ENCODE results near the gene USP34.

USP34 gene

GRCh38 chr2:61335187-61335586 lies 135.7 kb downstream of the USP34 start:
- Histone ChIP-seq H3K36me3 (ENCODE audit: insufficient read depth, insufficient read length, low read length) (peaks cover 15% of the 10 kb centered on the region), H3K9me3 (ENCODE audit: insufficient read depth, low read length) (no peaks in the 10 kb centered on the region), H3K4me3 (ENCODE audit: insufficient read length, low read depth) (no peak overlapping the region), H3K9ac (ENCODE audit: insufficient read length, low read depth) (no peak overlapping the region), H3K27me3 (ENCODE audit: insufficient read depth, insufficient read length) (no peaks in the 10 kb centered on the region), H3K4me1 (ENCODE audit: insufficient read depth, insufficient read length) (no peaks in the 10 kb centered on the region)
- TF ChIP-seq ZNF274 (IDR thresholded peaks at IDR 0.05; ENCODE audit: low read depth, low read length) (no peak), YY1 (IDR thresholded peaks at IDR 0.05; ENCODE audit: insufficient read depth, insufficient read length) (no peak), SUZ12 (IDR thresholded peaks at IDR 0.05; ENCODE audit: extremely low read depth, insufficient read depth, insufficient read length) (no peak)
- no peak for DNase-seq (ENCODE audit: low read depth, low spot score)

- no peaks in the 10 kb centered on the region for H3K9me3 ChIP-seq (ENCODE audit: insufficient read depth, low read length)
- H3K4me1 ChIP-seq (ENCODE audit: insufficient read depth, insufficient read length), result no peaks in the 10 kb centered on the region
- no peak for TF ChIP-seq ZNF274 (IDR thresholded peaks at IDR 0.05; ENCODE audit: low read depth, low read length)
- no peak for TF ChIP-seq YY1 (IDR thresholded peaks at IDR 0.05; ENCODE audit: insufficient read depth, insufficient read length)
- no peak for TF ChIP-seq SUZ12 (IDR thresholded peaks at IDR 0.05; ENCODE audit: extremely low read depth, insufficient read depth, insufficient read length)
- no peaks in the 10 kb centered on the region for H3K27me3 ChIP-seq (ENCODE audit: insufficient read depth, insufficient read length)
- DNase-seq (ENCODE audit: low read depth, low spot score), result no peak
- H3K36me3 ChIP-seq (ENCODE audit: insufficient read depth, insufficient read length, low read length), result peaks cover 16% of the 10 kb centered on the region
- no peak overlapping the region for H3K4me3 ChIP-seq (ENCODE audit: insufficient read length, low read depth)
- no peak overlapping the region for H3K9ac ChIP-seq (ENCODE audit: insufficient read length, low read depth)
Observed at GRCh38 chr2:61334466-61334865, 136.4 kb downstream of the USP34 start.

GRCh38 chr2:61328707-61329251 lies 142.1 kb downstream of the USP34 start:
- Histone ChIP-seq H3K4me3 (ENCODE audit: insufficient read length, low read depth) (no peak overlapping the region), H3K36me3 (ENCODE audit: insufficient read depth, insufficient read length, low read length) (peaks cover 17% of the 10 kb centered on the region), H3K4me1 (ENCODE audit: insufficient read depth, insufficient read length) (no peaks in the 10 kb centered on the region), H3K9me3 (ENCODE audit: insufficient read depth, low read length) (no peaks in the 10 kb centered on the region), H3K27me3 (ENCODE audit: insufficient read depth, insufficient read length) (no peaks in the 10 kb centered on the region), H3K9ac (ENCODE audit: insufficient read length, low read depth) (no peak overlapping the region)
- TF ChIP-seq ZNF274 (IDR thresholded peaks at IDR 0.05; ENCODE audit: low read depth, low read length) (no peak), YY1 (IDR thresholded peaks at IDR 0.05; ENCODE audit: insufficient read depth, insufficient read length) (no peak)
- DNase-seq (ENCODE audit: low read depth, low spot score), result no peak

- no peaks in the 10 kb centered on the region for H3K9me3 ChIP-seq (ENCODE audit: insufficient read depth, low read length)
- DNase-seq (ENCODE audit: low read depth, low spot score), result no peak
- no peak for TF ChIP-seq ZNF274 (IDR thresholded peaks at IDR 0.05; ENCODE audit: low read depth, low read length)
- TF ChIP-seq YY1 (IDR thresholded peaks at IDR 0.05; ENCODE audit: insufficient read depth, insufficient read length), result no peak
- TF ChIP-seq SUZ12 (IDR thresholded peaks at IDR 0.05; ENCODE audit: extremely low read depth, insufficient read depth, insufficient read length), result no peak
- H3K4me1 ChIP-seq (ENCODE audit: insufficient read depth, insufficient read length), result no peaks in the 10 kb centered on the region
- no peak overlapping the region for H3K9ac ChIP-seq (ENCODE audit: insufficient read length, low read depth)
- peaks cover 25% of the 10 kb centered on the region for H3K36me3 ChIP-seq (ENCODE audit: insufficient read depth, insufficient read length, low read length)
- no peaks in the 10 kb centered on the region for H3K27me3 ChIP-seq (ENCODE audit: insufficient read depth, insufficient read length)
- H3K4me3 ChIP-seq (ENCODE audit: insufficient read length, low read depth), result no peak overlapping the region
Observed at GRCh38 chr2:61327173-61327572, 143.7 kb downstream of the USP34 start.

- Histone ChIP-seq H3K4me3 (ENCODE audit: insufficient read length, low read depth) (no peak overlapping the region), H3K36me3 (ENCODE audit: insufficient read depth, insufficient read length, low read length) (peaks cover 27% of the 10 kb centered on the region), H3K27me3 (ENCODE audit: insufficient read depth, insufficient read length) (no peaks in the 10 kb centered on the region), H3K9me3 (ENCODE audit: insufficient read depth, low read length) (no peaks in the 10 kb centered on the region), H3K4me1 (ENCODE audit: insufficient read depth, insufficient read length) (no peaks in the 10 kb centered on the region), H3K9ac (ENCODE audit: insufficient read length, low read depth) (no peak overlapping the region)
- TF ChIP-seq SUZ12 (IDR thresholded peaks at IDR 0.05; ENCODE audit: extremely low read depth, insufficient read depth, insufficient read length) (no peak), YY1 (IDR thresholded peaks at IDR 0.05; ENCODE audit: insufficient read depth, insufficient read length) (no peak), ZNF274 (IDR thresholded peaks at IDR 0.05; ENCODE audit: low read depth, low read length) (no peak)
- DNase-seq (ENCODE audit: low read depth, low spot score), result no peak
Observed at GRCh38 chr2:61326423-61326822, 144.5 kb downstream of the USP34 start.

GRCh38 chr2:61320181-61320580 lies 150.7 kb downstream of the USP34 start:
- no peak for DNase-seq (ENCODE audit: low read depth, low spot score)
- TF ChIP-seq SUZ12 (IDR thresholded peaks at IDR 0.05; ENCODE audit: extremely low read depth, insufficient read depth, insufficient read length), result no peak
- no peak for TF ChIP-seq ZNF274 (IDR thresholded peaks at IDR 0.05; ENCODE audit: low read depth, low read length)
- TF ChIP-seq YY1 (IDR thresholded peaks at IDR 0.05; ENCODE audit: insufficient read depth, insufficient read length), result no peak
- peaks cover 20% of the 10 kb centered on the region for H3K36me3 ChIP-seq (ENCODE audit: insufficient read depth, insufficient read length, low read length)

GRCh38 chr2:61318553-61318952 lies 152.3 kb downstream of the USP34 start:
- DNase-seq (ENCODE audit: low read depth, low spot score), result no peak
- no peak overlapping the region for H3K4me3 ChIP-seq (ENCODE audit: insufficient read length, low read depth)
- H3K27me3 ChIP-seq (ENCODE audit: insufficient read depth, insufficient read length), result no peaks in the 10 kb centered on the region
- no peak overlapping the region for H3K9ac ChIP-seq (ENCODE audit: insufficient read length, low read depth)
- H3K36me3 ChIP-seq (ENCODE audit: insufficient read depth, insufficient read length, low read length), result peaks cover 21% of the 10 kb centered on the region
- TF ChIP-seq SUZ12 (IDR thresholded peaks at IDR 0.05; ENCODE audit: extremely low read depth, insufficient read depth, insufficient read length), result no peak
- no peaks in the 10 kb centered on the region for H3K9me3 ChIP-seq (ENCODE audit: insufficient read depth, low read length)
- no peaks in the 10 kb centered on the region for H3K4me1 ChIP-seq (ENCODE audit: insufficient read depth, insufficient read length)

More at GRCh38 chr2:61320181-61320580, 150.7 kb downstream of the USP34 start:
- Histone ChIP-seq H3K27me3 (ENCODE audit: insufficient read depth, insufficient read length) (no peaks in the 10 kb centered on the region), H3K4me3 (ENCODE audit: insufficient read length, low read depth) (no peak overlapping the region), H3K9me3 (ENCODE audit: insufficient read depth, low read length) (no peaks in the 10 kb centered on the region), H3K4me1 (ENCODE audit: insufficient read depth, insufficient read length) (no peaks in the 10 kb centered on the region), H3K9ac (ENCODE audit: insufficient read length, low read depth) (no peak overlapping the region)

All from NT2/D1 (cell line).